A673 (cell line): ENCODE results near the gene PRR14L. TPM values are rescaled to one million over a fixed set of nuclear protein-coding genes. Genes with fewer than 3 reads are reported as not detected.
"Not testable (repeated sequence)": the region's sequence is repeated elsewhere in the genome, so short reads cannot be mapped to it uniquely, and the experiment has no call there.

Experiments
- BruUV-seq: library from RNA; stranded (reverse); fragments of 400-500 nt; replicated peaks from 2 replicates; lab custom pipeline; 2021; lab: Mats Ljungman, UMichigan
- CTCF ChIA-PET: fragments of 300-600 bp; sonication (Branson Sonifier 250); formaldehyde crosslinking; loops from one replicate; lab custom pipeline; 2022; ENCODE audit warnings: antibody characterized with exemption; lab: Charles Lee
- POLR2A ChIA-PET: fragments of 300-600 bp; sonication (Branson Sonifier 250); formaldehyde crosslinking; loops from one replicate; lab custom pipeline; 2022; ENCODE audit warnings: antibody characterized with exemption; ENCODE audit not compliant: low non-redundant PET; lab: Charles Lee
- DNase-seq: peaks from one replicate; pipeline ENCODE4 v3.0.0-alpha.2; 2015; ENCODE audit warnings: low spot score
- H3K27ac ChIP-seq: fragments of 200-600 bp; sonication (generic); 2 replicates; pipeline ENCODE4 v1.5.1; 2016; ENCODE audit warnings: mixed run types, low read depth, mild to moderate bottlenecking, mixed read lengths, antibody characterized with exemption, low read length; ENCODE audit not compliant: poor library complexity, severe bottlenecking
- H3K27me3 ChIP-seq: fragments of 200-600 bp; sonication (generic); replicated peaks from 2 replicates; pipeline ENCODE4 v1.6.1; 2017; ENCODE audit warnings: mixed run types, low read depth, mild to moderate bottlenecking, mixed read lengths, antibody characterized with exemption, low read length; ENCODE audit not compliant: insufficient read depth, poor library complexity
- H3K36me3 ChIP-seq: fragments of 200-600 bp; sonication (generic); 2 replicates; pipeline ENCODE4 v1.6.1; 2016; ENCODE audit warnings: mixed run types, mild to moderate bottlenecking, mixed read lengths, antibody characterized with exemption, low read length; ENCODE audit not compliant: insufficient read depth, poor library complexity, severe bottlenecking
- H3K4me1 ChIP-seq: fragments of 200-600 bp; sonication (generic); 2 replicates; pipeline ENCODE4 v1.6.1; 2017; ENCODE audit warnings: mixed run types, mild to moderate bottlenecking, mixed read lengths, antibody characterized with exemption, low read length; ENCODE audit not compliant: insufficient read depth, poor library complexity, severe bottlenecking
- H3K4me3 ChIP-seq: fragments of 200-600 bp; sonication (generic); 2 replicates; pipeline ENCODE4 v1.5.1; 2016; ENCODE audit warnings: low read depth, mixed run types, mild to moderate bottlenecking, mixed read lengths, low read length; ENCODE audit not compliant: poor library complexity, severe bottlenecking
- H3K9me3 ChIP-seq: fragments of 200-600 bp; sonication (generic); 2 replicates; pipeline ENCODE4 v1.6.1; 2016; ENCODE audit warnings: mixed run types, low read depth, mild to moderate bottlenecking, mixed read lengths, antibody characterized with exemption, low read length; ENCODE audit not compliant: poor library complexity, severe bottlenecking
- EZH2 ChIP-seq: fragments of 200-600 bp; sonication (generic); IDR thresholded peaks from 2 replicates; pipeline ENCODE4 v1.6.1; 2017; ENCODE audit warnings: borderline replicate concordance, low read depth, mild to moderate bottlenecking, mixed read lengths, antibody characterized with exemption, low read length; ENCODE audit not compliant: poor library complexity, severe bottlenecking
- intact Hi-C: fragments of 100-400 bp; cut with micrococcal nuclease; formaldehyde crosslinking; loops from one replicate; pipeline ENCODE4 v1.10.0; 2022; ENCODE audit not compliant: unreplicated experiment
- total RNA-seq: library from RNA; stranded (reverse); gene quantifications from 2 replicates; pipeline ENCODE4 v1.2.3, GENCODE V29; 2021
- TF ChIP-seq, protein P1 (sequence below): fragments of 300-800, 200-600 bp; sonication (generic); conservative IDR thresholded peaks from 2 replicates; pipeline ENCODE4 v1.5.1; 2017; ENCODE audit warnings: low read depth, mild to moderate bottlenecking, antibody characterized with exemption, low read length, moderate library complexity, mixed read lengths

Gene PRR14L
- total RNA-seq, 1 experiment from 2014 or later = 65.4 TPM

DNA sequence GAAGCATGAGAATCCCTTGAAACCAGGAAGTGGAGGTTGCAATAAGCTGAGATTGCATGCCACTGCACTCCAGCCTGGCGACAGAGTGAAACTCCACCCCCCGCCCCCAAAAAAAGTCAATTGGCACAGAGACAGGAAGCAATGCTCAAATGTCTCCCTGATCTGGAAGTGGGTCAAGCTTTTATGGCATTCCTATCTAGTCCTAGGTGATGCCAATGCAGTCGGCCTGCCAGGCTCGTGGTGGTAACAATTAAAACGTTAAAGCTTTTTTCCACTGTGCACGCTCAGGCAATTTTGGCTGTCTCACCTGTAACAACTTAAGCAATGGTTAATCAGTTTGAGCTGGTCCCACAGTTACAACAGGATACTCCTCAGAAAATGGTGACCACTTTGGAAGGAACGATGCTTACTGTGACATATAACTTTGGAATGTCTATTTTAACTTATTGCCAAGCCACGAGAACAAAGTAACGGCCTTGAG is 69.0 kb downstream of the PRR14L start:
- H3K27ac ChIP-seq = no peak overlapping the region
- DNase-seq = no peak
- BruUV-seq = no TSS peak
- no peaks in the 10 kb centered on the region for H3K4me1 ChIP-seq
- TF ChIP-seq, protein P1, sequence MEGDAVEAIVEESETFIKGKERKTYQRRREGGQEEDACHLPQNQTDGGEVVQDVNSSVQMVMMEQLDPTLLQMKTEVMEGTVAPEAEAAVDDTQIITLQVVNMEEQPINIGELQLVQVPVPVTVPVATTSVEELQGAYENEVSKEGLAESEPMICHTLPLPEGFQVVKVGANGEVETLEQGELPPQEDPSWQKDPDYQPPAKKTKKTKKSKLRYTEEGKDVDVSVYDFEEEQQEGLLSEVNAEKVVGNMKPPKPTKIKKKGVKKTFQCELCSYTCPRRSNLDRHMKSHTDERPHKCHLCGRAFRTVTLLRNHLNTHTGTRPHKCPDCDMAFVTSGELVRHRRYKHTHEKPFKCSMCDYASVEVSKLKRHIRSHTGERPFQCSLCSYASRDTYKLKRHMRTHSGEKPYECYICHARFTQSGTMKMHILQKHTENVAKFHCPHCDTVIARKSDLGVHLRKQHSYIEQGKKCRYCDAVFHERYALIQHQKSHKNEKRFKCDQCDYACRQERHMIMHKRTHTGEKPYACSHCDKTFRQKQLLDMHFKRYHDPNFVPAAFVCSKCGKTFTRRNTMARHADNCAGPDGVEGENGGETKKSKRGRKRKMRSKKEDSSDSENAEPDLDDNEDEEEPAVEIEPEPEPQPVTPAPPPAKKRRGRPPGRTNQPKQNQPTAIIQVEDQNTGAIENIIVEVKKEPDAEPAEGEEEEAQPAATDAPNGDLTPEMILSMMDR = no peak
- no peak for TF ChIP-seq EZH2
- ChIA-PET POLR2A (no interaction called here), CTCF (no interaction called here)
- H3K27me3 ChIP-seq = no peaks in the 10 kb centered on the region
- no peak overlapping the region for H3K4me3 ChIP-seq
- no peaks in the 10 kb centered on the region for H3K9me3 ChIP-seq
- intact Hi-C loops = no loop called here
- peaks cover 22% of the 10 kb centered on the region for H3K36me3 ChIP-seq

DNA sequence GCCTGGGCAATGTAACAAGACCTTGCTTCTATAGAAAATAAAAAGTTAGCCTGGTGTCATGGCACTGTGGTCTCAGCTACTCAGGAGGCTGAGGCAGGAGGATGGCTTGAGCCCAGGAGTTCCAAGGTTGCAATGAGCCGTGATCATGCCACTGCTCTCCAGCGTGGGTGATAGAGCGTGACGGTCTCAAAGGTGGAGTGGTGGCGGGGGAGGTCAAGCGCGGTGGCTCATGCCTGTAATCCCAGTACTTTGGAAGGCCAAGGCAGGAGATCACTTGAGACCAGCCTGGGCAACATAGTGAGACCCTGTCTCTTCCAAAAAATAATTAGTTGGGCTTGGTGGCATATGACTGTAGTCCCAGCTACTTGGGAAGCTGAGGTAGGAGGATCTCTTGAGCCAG is 71.2 kb downstream of the PRR14L start:
- H3K9me3 ChIP-seq = no peaks in the 10 kb centered on the region
- peaks cover 9% of the 10 kb centered on the region for H3K36me3 ChIP-seq
- TF ChIP-seq, protein P1 = no peak
- no peak for TF ChIP-seq EZH2
- no TSS peak for BruUV-seq
- intact Hi-C loops = no loop called here
- ChIA-PET POLR2A (no interaction called here), CTCF (interaction anchor here (0.5 kb wide), 1 partner anchor 247 kb away, joined by 3 read pairs; no protein-coding TSS in a partner anchor)
- H3K4me3 ChIP-seq = no peak overlapping the region
- no peak for DNase-seq
- no peaks in the 10 kb centered on the region for H3K4me1 ChIP-seq
- no peaks in the 10 kb centered on the region for H3K27me3 ChIP-seq
- H3K27ac ChIP-seq = no peak overlapping the region

DNA sequence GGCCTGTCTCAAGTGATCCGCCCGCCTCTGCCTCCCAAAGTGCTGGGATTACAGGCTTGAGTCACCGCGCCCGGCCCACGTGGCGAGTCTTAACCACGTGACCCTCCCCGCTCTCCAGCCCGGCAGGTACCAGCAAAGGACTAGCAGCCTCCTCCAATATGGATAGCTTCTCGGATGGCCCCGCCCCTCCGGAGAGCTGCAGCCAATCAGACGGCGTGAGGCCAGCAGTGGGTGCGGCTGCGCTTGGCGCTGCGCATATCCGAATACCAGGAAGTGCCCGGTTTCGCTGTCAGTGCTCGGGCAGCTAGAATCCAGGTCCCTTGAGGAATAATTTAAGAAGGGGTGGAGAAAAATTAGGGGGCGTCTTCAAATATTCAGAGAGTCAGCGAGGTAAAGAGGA is 73.2 kb downstream of the PRR14L start:
- Histone ChIP-seq H3K4me1 (no peaks in the 10 kb centered on the region), H3K9me3 (no peaks in the 10 kb centered on the region), H3K27ac (no peak overlapping the region), H3K27me3 (no peaks in the 10 kb centered on the region), H3K36me3 (no peaks in the 10 kb centered on the region), H3K4me3 (peak overlapping the region; percentile 23)
- CTCF ChIA-PET = interaction anchor here (0.6 to 0.7 kb wide), 2 partner anchors 11 to 225 kb away, joined by 5 to 7 read pairs; no protein-coding TSS in a partner anchor
- BruUV-seq = no TSS peak
- POLR2A ChIA-PET = interaction anchor here (0.6 to 0.7 kb wide), 3 partner anchors 15 to 60 kb away, joined by 3 to 7 read pairs (median 5); no protein-coding TSS in a partner anchor
- TF ChIP-seq, protein P1 = no peak
- TF ChIP-seq EZH2 = no peak
- intact Hi-C loops = no loop called here
- peak; percentile 95 for DNase-seq

DNA sequence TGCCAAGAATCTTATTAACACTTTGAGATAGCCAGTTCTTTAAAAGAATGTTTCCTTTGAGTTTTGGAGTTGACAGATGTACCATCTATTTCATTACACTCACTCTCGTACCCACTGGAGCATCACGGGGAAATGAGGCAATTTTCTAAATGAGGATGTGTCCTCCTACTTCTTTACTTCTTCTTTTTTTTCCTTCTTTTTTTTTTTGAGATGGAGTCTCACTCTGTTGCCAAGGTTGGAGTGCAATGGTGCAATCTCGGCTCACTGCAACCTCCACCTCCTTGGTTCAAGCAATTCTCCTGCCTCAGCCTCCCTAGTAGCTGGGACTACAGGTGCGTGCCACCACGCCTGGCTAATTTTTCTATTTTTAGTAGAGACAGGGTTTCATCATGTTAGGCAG is 75.7 kb downstream of the PRR14L start:
- intact Hi-C loops, H3K36me3 ChIP-seq, H3K9me3 ChIP-seq, BruUV-seq, DNase-seq, CTCF ChIA-PET, H3K27me3 ChIP-seq, H3K4me3 ChIP-seq, H3K27ac ChIP-seq, H3K4me1 ChIP-seq: not testable (repeated sequence)
- POLR2A ChIA-PET = interaction anchor here (0.6 kb wide), 1 partner anchor 104 kb away, joined by 3 read pairs; no protein-coding TSS in a partner anchor

DNA sequence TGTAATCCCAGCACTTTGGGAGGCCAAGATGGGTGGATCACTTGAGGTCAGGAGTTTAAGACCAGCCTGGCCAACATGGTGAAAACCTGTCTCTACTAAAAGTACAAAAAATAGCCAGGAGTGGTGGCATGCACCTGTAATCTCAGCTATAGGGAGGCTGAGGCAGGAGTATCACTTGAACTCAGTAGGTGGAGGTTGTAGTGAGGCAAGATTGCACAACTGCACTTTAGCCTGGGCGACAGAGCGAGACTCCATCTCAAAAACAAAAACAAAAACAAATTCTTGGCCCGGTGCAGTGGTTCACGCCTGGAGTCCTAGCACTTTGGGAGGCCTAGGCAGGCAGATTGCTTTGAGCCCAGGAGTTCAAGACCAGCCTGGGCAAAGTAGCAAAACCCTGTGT is 81.1 kb downstream of the PRR14L start:
- not testable (repeated sequence) for H3K4me1 ChIP-seq, H3K27me3 ChIP-seq, H3K27ac ChIP-seq, BruUV-seq, H3K4me3 ChIP-seq, H3K36me3 ChIP-seq, DNase-seq, H3K9me3 ChIP-seq
- CTCF ChIA-PET = interaction anchor here (1.4 kb wide), 1 partner anchor 301 kb away, joined by 6 read pairs; no protein-coding TSS in a partner anchor
- intact Hi-C loops = loop anchor here (5.0 to 10.0 kb wide), 3 partner anchors 278 to 806 kb away; partner anchors contain the start of gene FBXO7
- POLR2A ChIA-PET = interaction anchor here (0.6 kb wide), 1 partner anchor 257 kb away, joined by 3 read pairs; no protein-coding TSS in a partner anchor
